Transverse colon (tissue), 4 donors: ENCODE data around the gene TFAP2E.

Experiments used
- EP300 ChIP-seq: sonication (generic); formaldehyde crosslinking; IDR thresholded peaks from one replicate; pipeline ENCODE4 v1.6.1; 2017; ENCODE audit warnings: antibody characterized with exemption, low read depth
- POLR2A ChIP-seq: fragments of 450-650 bp; IDR thresholded peaks from one replicate; pipeline ENCODE4 v1.6.1; 2016; ENCODE audit warnings: antibody characterized with exemption, mild to moderate bottlenecking, moderate library complexity
- POLR2AphosphoS5 ChIP-seq, 3 donors: sonication (generic); formaldehyde crosslinking; IDR thresholded peaks; one replicate each; pipeline ENCODE4 v1.6.1; 2016; ENCODE audit warnings: antibody characterized with exemption in 3 of 3
- TF ChIP-seq, protein P1 (sequence below), 5 experiments: fragments of 200-600 bp in 3 of 5; fragments of 450-650 bp in 2 of 5; sonication (generic) in 3 of 5; IDR thresholded peaks; 1 replicate in 2 of 5; 2 replicates in 3 of 5; pipeline ENCODE4 v1.5.1; 2016 to 2017; ENCODE audit warnings: antibody characterized with exemption in 5 of 5, inconsistent platforms in 3 of 5, mild to moderate bottlenecking in 2 of 5, moderate library complexity in 1 of 5

DNA sequence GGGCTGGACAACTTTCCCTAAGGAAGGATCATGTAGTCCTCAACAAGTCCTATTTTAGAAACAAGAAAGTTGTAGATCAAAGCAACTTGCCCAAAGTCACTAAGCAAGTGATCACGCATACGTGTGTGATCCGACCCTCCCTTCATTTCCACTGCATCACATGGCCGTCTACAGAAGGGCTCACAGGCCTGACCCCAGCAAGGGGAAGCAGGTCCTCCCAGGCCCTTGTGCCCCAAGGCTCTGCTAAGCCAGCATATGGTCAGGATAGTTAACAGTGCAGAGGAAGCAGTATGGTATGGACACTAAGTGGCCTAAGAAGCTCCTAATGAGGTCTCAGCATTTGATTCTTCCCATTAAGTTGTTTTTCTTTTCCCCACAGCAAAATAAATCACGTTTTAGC, 24.8 kb downstream of the TFAP2E start:
- TF ChIP-seq, protein P1, sequence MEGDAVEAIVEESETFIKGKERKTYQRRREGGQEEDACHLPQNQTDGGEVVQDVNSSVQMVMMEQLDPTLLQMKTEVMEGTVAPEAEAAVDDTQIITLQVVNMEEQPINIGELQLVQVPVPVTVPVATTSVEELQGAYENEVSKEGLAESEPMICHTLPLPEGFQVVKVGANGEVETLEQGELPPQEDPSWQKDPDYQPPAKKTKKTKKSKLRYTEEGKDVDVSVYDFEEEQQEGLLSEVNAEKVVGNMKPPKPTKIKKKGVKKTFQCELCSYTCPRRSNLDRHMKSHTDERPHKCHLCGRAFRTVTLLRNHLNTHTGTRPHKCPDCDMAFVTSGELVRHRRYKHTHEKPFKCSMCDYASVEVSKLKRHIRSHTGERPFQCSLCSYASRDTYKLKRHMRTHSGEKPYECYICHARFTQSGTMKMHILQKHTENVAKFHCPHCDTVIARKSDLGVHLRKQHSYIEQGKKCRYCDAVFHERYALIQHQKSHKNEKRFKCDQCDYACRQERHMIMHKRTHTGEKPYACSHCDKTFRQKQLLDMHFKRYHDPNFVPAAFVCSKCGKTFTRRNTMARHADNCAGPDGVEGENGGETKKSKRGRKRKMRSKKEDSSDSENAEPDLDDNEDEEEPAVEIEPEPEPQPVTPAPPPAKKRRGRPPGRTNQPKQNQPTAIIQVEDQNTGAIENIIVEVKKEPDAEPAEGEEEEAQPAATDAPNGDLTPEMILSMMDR (IDR thresholded peaks at IDR 0.05) = no peak
- TF ChIP-seq POLR2A (no peak), EP300 (no peak), POLR2AphosphoS5 (IDR thresholded peaks at IDR 0.05) (no peak)
